ENCODE measurements around the gene ARHGEF4. TPM values are rescaled to one million over a fixed set of nuclear protein-coding genes. Genes with fewer than 3 reads are reported as not detected.
"Not testable (repeated sequence)": the region's sequence is repeated elsewhere in the genome, so short reads cannot be mapped to it uniquely, and the experiment has no call there.

The ARHGEF4 gene
- total RNA-seq, 1 experiment from 2014 or later = 26.6 TPM

DNA sequence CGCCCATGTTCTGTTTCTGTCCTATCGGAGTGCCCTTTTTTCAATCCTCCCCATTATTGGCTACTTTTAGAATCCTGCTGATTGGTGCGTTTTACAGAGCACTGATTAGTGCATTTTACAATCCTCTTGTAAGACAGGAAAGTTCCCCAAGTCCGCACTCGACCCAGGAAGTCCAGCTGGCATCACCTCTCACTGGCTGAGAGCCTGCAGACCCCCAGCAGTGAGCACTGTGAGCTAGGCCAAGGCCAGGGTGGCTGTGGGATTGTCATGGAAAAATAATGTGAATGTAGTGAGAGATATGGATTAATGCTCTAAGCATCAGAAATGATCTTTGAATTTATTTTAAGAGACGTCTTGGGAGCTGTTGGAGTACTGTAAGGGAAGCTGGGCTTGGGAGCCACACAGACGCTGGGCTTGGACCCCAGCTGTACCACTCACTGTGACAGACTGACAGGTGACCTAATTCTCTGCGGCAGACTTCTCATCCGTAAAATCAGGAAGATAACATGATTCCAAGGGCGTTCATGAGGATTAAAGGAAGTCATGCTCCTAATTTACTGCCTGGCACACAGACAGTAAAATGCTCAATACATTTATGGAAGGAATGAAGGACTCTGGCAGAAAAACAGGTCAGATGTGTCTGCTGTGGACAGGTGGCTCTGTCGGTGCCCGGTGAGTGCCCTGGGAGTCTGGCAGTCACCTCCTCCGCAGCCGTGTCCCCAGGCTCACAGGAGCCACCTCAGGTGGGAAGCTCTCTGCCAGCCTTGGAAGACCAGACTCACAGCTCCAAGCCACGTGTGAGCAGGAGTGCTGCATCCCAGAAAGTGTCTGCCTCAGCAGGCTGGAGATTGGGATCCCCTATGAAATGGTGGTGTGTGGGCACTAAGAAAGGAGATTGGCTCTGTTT lies 151.1 kb downstream of the ARHGEF4 start:
- intact Hi-C loops (cut with micrococcal nuclease) = no loop called here
- ATAC-seq (no peak), DNase-seq (ENCODE audit: low read depth, low spot score) (no peak)
- no peak overlapping the region for H2AFZ ChIP-seq (ENCODE audit: low read depth, low read length, poor library complexity, severe bottlenecking)
- no peaks in the 10 kb centered on the region for H3K9me3 ChIP-seq (ENCODE audit: control insufficient read depth in 1 of 2, insufficient read depth in 1 of 2, low read depth in 1 of 2, low read length in 2 of 2)
- H3K9ac ChIP-seq (ENCODE audit: low read length) = no peak overlapping the region
- no peak overlapping the region for H3K27ac ChIP-seq (ENCODE audit: low read depth, low read length)
- ChIA-PET POLR2A (no interaction called here), CTCF (no interaction called here), RAD21 (ENCODE audit: low non-redundant PET in 1 of 2, low total read pairs in 2 of 2, uncharacterized antibody in 2 of 2, unreplicated experiment in 2 of 2) (no interaction called here)
- BruUV-seq (replicated peaks) = no TSS peak
- no peaks in the 10 kb centered on the region for H3K4me1 ChIP-seq (ENCODE audit: control insufficient read depth in 1 of 2, insufficient read depth in 2 of 2, low read length in 2 of 2)
- no peaks in the 10 kb centered on the region for H4K20me1 ChIP-seq (ENCODE audit: insufficient read depth)
- no peak overlapping the region for H3K4me2 ChIP-seq (ENCODE audit: low read length)
- H3K27me3 ChIP-seq (ENCODE audit: insufficient read depth, low read length) = no peaks in the 10 kb centered on the region
- H3K4me3 ChIP-seq (replicated peaks in 1 of 2; ENCODE audit: low read depth in 1 of 2, low read length in 2 of 2) = no peak overlapping the region
- no peaks in the 10 kb centered on the region for H3K9me2 ChIP-seq (ENCODE audit: insufficient read depth)
- no peaks in the 10 kb centered on the region for H3K79me2 ChIP-seq (ENCODE audit: insufficient read depth, low read length)
- H3K36me3 ChIP-seq (ENCODE audit: control insufficient read depth in 1 of 2, insufficient read depth in 2 of 2, low read length in 2 of 2) = no peaks in the 10 kb centered on the region
- TF ChIP-seq RAD21 (IDR thresholded peaks at IDR 0.05; ENCODE audit: low read depth) = no peak

DNA sequence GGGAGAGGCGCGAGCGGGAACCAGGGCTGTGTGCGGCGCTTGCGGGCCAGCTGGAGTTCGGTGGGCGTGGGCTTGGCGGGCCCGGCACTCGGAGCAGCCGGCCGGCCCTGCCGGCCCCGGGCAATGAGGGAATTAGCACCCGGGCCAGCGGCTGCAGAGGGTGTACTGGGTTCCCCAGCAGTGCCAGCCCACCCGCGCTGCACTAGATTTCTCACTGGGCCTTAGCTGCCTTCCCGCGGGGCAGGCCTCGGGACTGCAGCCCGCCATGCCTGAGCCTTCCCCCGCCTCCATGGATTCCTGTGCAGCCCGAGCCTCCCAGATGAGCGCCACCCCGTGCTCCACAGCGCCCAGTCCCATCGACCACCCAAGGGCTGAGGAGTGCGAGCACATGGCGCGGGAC lies 154.7 kb downstream of the ARHGEF4 start:
- H3K4me3 ChIP-seq (replicated peaks in 1 of 2; ENCODE audit: low read depth in 1 of 2, low read length in 2 of 2); H3K27me3 ChIP-seq (ENCODE audit: insufficient read depth, low read length); H3K79me2 ChIP-seq (ENCODE audit: insufficient read depth, low read length); DNase-seq (ENCODE audit: low read depth, low spot score); RAD21 ChIA-PET (ENCODE audit: low non-redundant PET in 1 of 2, low total read pairs in 2 of 2, uncharacterized antibody in 2 of 2, unreplicated experiment in 2 of 2); H2AFZ ChIP-seq (ENCODE audit: low read depth, low read length, poor library complexity, severe bottlenecking); BruUV-seq (replicated peaks); H3K9me3 ChIP-seq (ENCODE audit: control insufficient read depth in 1 of 2, insufficient read depth in 1 of 2, low read depth in 1 of 2, low read length in 2 of 2); H3K27ac ChIP-seq (ENCODE audit: low read depth, low read length); ATAC-seq; H3K9me2 ChIP-seq (ENCODE audit: insufficient read depth); H3K36me3 ChIP-seq (ENCODE audit: control insufficient read depth in 1 of 2, insufficient read depth in 2 of 2, low read length in 2 of 2); H3K9ac ChIP-seq (ENCODE audit: low read length); H3K4me1 ChIP-seq (ENCODE audit: control insufficient read depth in 1 of 2, insufficient read depth in 2 of 2, low read length in 2 of 2); POLR2A ChIA-PET; CTCF ChIA-PET; H4K20me1 ChIP-seq (ENCODE audit: insufficient read depth); H3K4me2 ChIP-seq (ENCODE audit: low read length); intact Hi-C loops (cut with micrococcal nuclease): not testable (repeated sequence)

DNA sequence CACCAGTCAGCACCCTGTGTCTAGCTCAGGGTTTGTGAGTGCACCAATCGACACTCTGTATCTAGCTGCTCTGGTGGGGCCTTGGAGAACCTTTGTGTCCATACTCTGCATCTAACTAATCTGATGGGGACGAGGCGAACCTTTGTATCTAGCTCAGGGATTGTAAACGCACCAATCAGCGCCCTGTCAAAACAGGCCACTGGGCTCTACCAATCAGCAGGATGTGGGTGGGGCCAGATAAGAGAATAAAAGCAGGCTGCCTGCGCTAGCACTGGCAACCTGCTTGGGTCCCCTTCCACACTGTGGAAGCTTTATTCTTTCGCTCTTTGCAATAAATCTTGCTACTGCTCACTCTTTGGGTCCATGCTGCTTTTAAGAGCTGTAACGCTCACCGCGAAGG lies 155.3 kb downstream of the ARHGEF4 start:
- H3K27ac ChIP-seq (ENCODE audit: low read depth, low read length); CTCF ChIA-PET: not testable (repeated sequence)

More for the DNA sequence above, 155.3 kb downstream of the ARHGEF4 start:
- DNase-seq (ENCODE audit: low read depth, low spot score); H2AFZ ChIP-seq (ENCODE audit: low read depth, low read length, poor library complexity, severe bottlenecking); H3K27me3 ChIP-seq (ENCODE audit: insufficient read depth, low read length); H3K9ac ChIP-seq (ENCODE audit: low read length); H4K20me1 ChIP-seq (ENCODE audit: insufficient read depth); H3K4me3 ChIP-seq (replicated peaks in 1 of 2; ENCODE audit: low read depth in 1 of 2, low read length in 2 of 2); H3K4me2 ChIP-seq (ENCODE audit: low read length); H3K9me3 ChIP-seq (ENCODE audit: control insufficient read depth in 1 of 2, insufficient read depth in 1 of 2, low read depth in 1 of 2, low read length in 2 of 2); intact Hi-C loops (cut with micrococcal nuclease); ATAC-seq; H3K36me3 ChIP-seq (ENCODE audit: control insufficient read depth in 1 of 2, insufficient read depth in 2 of 2, low read length in 2 of 2); POLR2A ChIA-PET; H3K4me1 ChIP-seq (ENCODE audit: control insufficient read depth in 1 of 2, insufficient read depth in 2 of 2, low read length in 2 of 2); RAD21 ChIA-PET (ENCODE audit: low non-redundant PET in 1 of 2, low total read pairs in 2 of 2, uncharacterized antibody in 2 of 2, unreplicated experiment in 2 of 2); BruUV-seq (replicated peaks); H3K9me2 ChIP-seq (ENCODE audit: insufficient read depth); H3K79me2 ChIP-seq (ENCODE audit: insufficient read depth, low read length): not testable (repeated sequence)

All from HCT116 (cell line).